MM.1S (cell line): ENCODE results near the gene SLCO4A1.

Experiments used
- DNase-seq: peaks from one replicate; pipeline ENCODE4 v3.0.0-alpha.2; 2015
- H2AFZ ChIP-seq: fragments of 300-600 bp; sonication (generic); 2 replicates; pipeline ENCODE4 v1.6.0; 2016; ENCODE audit warnings: antibody characterized with exemption, low read length
- H3F3A ChIP-seq: fragments of 300-600 bp; sonication (generic); 2 replicates; pipeline ENCODE4 v1.6.1; 2016; ENCODE audit warnings: mild to moderate bottlenecking, antibody characterized with exemption, low read length, moderate library complexity, mixed read lengths; ENCODE audit not compliant: insufficient read depth
- H3K27ac ChIP-seq: fragments of 300-600 bp; sonication (generic); 2 replicates; pipeline ENCODE4 v1.5.1; 2016; ENCODE audit warnings: mild to moderate bottlenecking, low read length
- H3K27me3 ChIP-seq: fragments of 300-600 bp; sonication (generic); replicated peaks from 2 replicates; pipeline ENCODE4 v1.6.0; 2016; ENCODE audit warnings: low read length; ENCODE audit not compliant: insufficient read depth
- H3K36me3 ChIP-seq: fragments of 300-600 bp; sonication (generic); replicated peaks from 2 replicates; pipeline ENCODE4 v1.6.1; 2016; ENCODE audit warnings: mild to moderate bottlenecking, low read length, mixed read lengths; ENCODE audit not compliant: insufficient read depth
- H3K4me1 ChIP-seq: fragments of 300-600 bp; sonication (generic); 2 replicates; pipeline ENCODE4 v1.6.1; 2016; ENCODE audit warnings: low read length, mixed read lengths
- H3K4me2 ChIP-seq: fragments of 300-600 bp; sonication (generic); 2 replicates; pipeline ENCODE4 v1.6.0; 2016; ENCODE audit warnings: low read depth, low read length
- H3K4me3 ChIP-seq: fragments of 300-600 bp; sonication (generic); 2 replicates; pipeline ENCODE4 v1.5.1; 2016; ENCODE audit warnings: low read length, mixed read lengths
- H3K79me2 ChIP-seq: fragments of 300-600 bp; sonication (generic); 2 replicates; pipeline ENCODE4 v1.6.1; 2016; ENCODE audit warnings: mixed run types, low read length, mixed read lengths
- H3K9ac ChIP-seq: fragments of 300-600 bp; sonication (generic); 2 replicates; pipeline ENCODE4 v1.6.1; 2016; ENCODE audit warnings: low read length, mixed read lengths
- H3K9me2 ChIP-seq: fragments of 300-600 bp; sonication (generic); replicated peaks from 2 replicates; pipeline ENCODE4 v1.6.1; 2016; ENCODE audit warnings: mild to moderate bottlenecking, low read length, mixed read lengths; ENCODE audit not compliant: insufficient read depth
- H3K9me3 ChIP-seq: fragments of 300-600 bp; sonication (generic); replicated peaks from 2 replicates; pipeline ENCODE4 v1.6.1; 2016; ENCODE audit warnings: mild to moderate bottlenecking, low read length, mixed read lengths; ENCODE audit not compliant: insufficient read depth
- H4K20me1 ChIP-seq: fragments of 300-600 bp; sonication (generic); 2 replicates; pipeline ENCODE4 v1.6.1; 2016; ENCODE audit warnings: mild to moderate bottlenecking, low read length, moderate library complexity, mixed read lengths; ENCODE audit not compliant: insufficient read depth
- CTCF ChIP-seq: fragments of 300-600 bp; sonication (generic); IDR thresholded peaks from 2 replicates; pipeline ENCODE4 v1.5.1; 2016; ENCODE audit warnings: antibody characterized with exemption, low read length, mixed read lengths
- EZH2 ChIP-seq: fragments of 300-600 bp; sonication (generic); optimal IDR thresholded peaks from 2 replicates; pipeline ENCODE3; 2017; ENCODE audit warnings: low read depth, mild to moderate bottlenecking, antibody characterized with exemption, low read length, mixed read lengths
- EZH2phosphoT487 ChIP-seq: fragments of 300-600 bp; sonication (generic); IDR thresholded peaks from 2 replicates; pipeline ENCODE4 v1.6.1; 2018; ENCODE audit warnings: antibody characterized with exemption, low read length

SLCO4A1 gene

GRCh38 chr20:62607366-62608217 lies 34.7 kb upstream of the SLCO4A1 start:
- H3K36me3 ChIP-seq: no peaks in the 10 kb centered on the region
- H3K4me2 ChIP-seq: no peak overlapping the region
- H3K79me2 ChIP-seq: no peaks in the 10 kb centered on the region
- no peak for DNase-seq
- H3K9ac ChIP-seq: no peak overlapping the region
- H3K4me3 ChIP-seq: no peak overlapping the region
- H3K27me3 ChIP-seq: peaks cover 96% of the 10 kb centered on the region
- no peaks in the 10 kb centered on the region for H3K9me3 ChIP-seq
- H3K27ac ChIP-seq: no peak overlapping the region
- TF ChIP-seq EZH2 (no peak), CTCF (no peak), EZH2phosphoT487 (no peak)
- no peaks in the 10 kb centered on the region for H3F3A ChIP-seq
- no peak overlapping the region for H2AFZ ChIP-seq
- H3K4me1 ChIP-seq: peaks cover 9% of the 10 kb centered on the region; the same call in 1 of the 2 replicates
- H3K9me2 ChIP-seq: no peaks in the 10 kb centered on the region
- no peaks in the 10 kb centered on the region for H4K20me1 ChIP-seq

GRCh38 chr20:62608218-62608565 lies 34.1 kb upstream of the SLCO4A1 start:
- Histone ChIP-seq H3K9ac (no peak overlapping the region), H2AFZ (no peak overlapping the region), H3K27me3 (peaks cover 96% of the 10 kb centered on the region), H3K4me2 (no peak overlapping the region), H3F3A (no peaks in the 10 kb centered on the region), H3K4me3 (no peak overlapping the region), H3K4me1 (0 out of 2 replicates have a peak, but pooled peaks cover 4% of the 10 kb centered on the region), H3K36me3 (no peaks in the 10 kb centered on the region), H3K79me2 (no peaks in the 10 kb centered on the region), H3K9me2 (no peaks in the 10 kb centered on the region), H3K9me3 (no peaks in the 10 kb centered on the region), H4K20me1 (no peaks in the 10 kb centered on the region), H3K27ac (no peak overlapping the region)
- TF ChIP-seq CTCF: no peak
- no peak for TF ChIP-seq EZH2
- no peak for TF ChIP-seq EZH2phosphoT487
- no peak for DNase-seq

- no peak for TF ChIP-seq CTCF
- no peak for TF ChIP-seq EZH2phosphoT487
- TF ChIP-seq EZH2: no peak
- no peaks in the 10 kb centered on the region for H3K79me2 ChIP-seq
- H3K4me3 ChIP-seq: no peak overlapping the region
- H3K9me2 ChIP-seq: no peaks in the 10 kb centered on the region
- H4K20me1 ChIP-seq: no peaks in the 10 kb centered on the region
- H3K4me2 ChIP-seq: no peak overlapping the region
- no peaks in the 10 kb centered on the region for H3K9me3 ChIP-seq
- no peak overlapping the region for H3K27ac ChIP-seq
- no peaks in the 10 kb centered on the region for H3K36me3 ChIP-seq
- peaks cover 96% of the 10 kb centered on the region for H3K27me3 ChIP-seq
- H3F3A ChIP-seq: no peaks in the 10 kb centered on the region
- no peak overlapping the region for H2AFZ ChIP-seq
- no peak overlapping the region for H3K9ac ChIP-seq
- no peaks in the 10 kb centered on the region for H3K4me1 ChIP-seq
- no peak for DNase-seq
Observed at GRCh38 chr20:62609279-62609720, 33.0 kb upstream of the SLCO4A1 start.
